SK-N-SH treated with all-trans-retinoic acid at 6 μM for 48 hours (cell line): Measurements from ENCODE around the gene MIER3.

Experiments used
- ATAC-seq: fragments of 200-7000 bp; cut with Tn5 transposase; 3 replicates; pipeline ENCODE4 v1.9.1; 2020; ENCODE audit warnings: mild to moderate bottlenecking, moderate library complexity
- ARNTL ChIP-seq: fragments of 450-650 bp; formaldehyde crosslinking; IDR thresholded peaks from 2 replicates; pipeline ENCODE4 v1.5.0; 2020; ENCODE audit warnings: low read depth, mild to moderate bottlenecking, moderate library complexity, borderline replicate concordance
- CSDC2 ChIP-seq: fragments of 250-450 bp; sonication (Bioruptor Pico); IDR thresholded peaks from 2 replicates; pipeline ENCODE4 v1.5.0; 2020; ENCODE audit warnings: mild to moderate bottlenecking, moderate library complexity
- ESRRG ChIP-seq: fragments of 250-450 bp; sonication (Bioruptor Pico); IDR thresholded peaks from 2 replicates; pipeline ENCODE4 v1.6.1; 2021; ENCODE audit warnings: mild to moderate bottlenecking
- GLIS3 ChIP-seq: fragments of 250-450 bp; sonication (Bioruptor Pico); IDR thresholded peaks from 2 replicates; pipeline ENCODE4 v1.5.0; 2020; ENCODE audit warnings: mild to moderate bottlenecking, moderate library complexity
- ISL1 ChIP-seq: fragments of 250-450 bp; sonication (Bioruptor Pico); IDR thresholded peaks from 2 replicates; pipeline ENCODE4 v2.1.2; 2022; ENCODE audit warnings: mild to moderate bottlenecking, moderate library complexity
- OSR1 ChIP-seq: fragments of 250-450 bp; sonication (Bioruptor Pico); IDR thresholded peaks from 2 replicates; pipeline ENCODE4 v1.8.0; 2022; ENCODE audit warnings: moderate library complexity, mild to moderate bottlenecking, inconsistent platforms
- PPARA ChIP-seq: fragments of 250-450 bp; sonication (Bioruptor Pico); IDR thresholded peaks from 2 replicates; pipeline ENCODE4 v1.5.0; 2020; ENCODE audit warnings: mild to moderate bottlenecking, borderline replicate concordance
- TOX ChIP-seq: fragments of 250-450 bp; sonication (Bioruptor Pico); IDR thresholded peaks from 2 replicates; pipeline ENCODE4 v1.8.0; 2021; ENCODE audit warnings: mild to moderate bottlenecking, moderate library complexity, borderline replicate concordance
- ZC3H10 ChIP-seq: fragments of 250-450 bp; sonication (Bioruptor Pico); IDR thresholded peaks from 2 replicates; pipeline ENCODE4 v1.5.1; 2021; ENCODE audit warnings: mild to moderate bottlenecking, moderate library complexity
- ZFP30 ChIP-seq: fragments of 450-650 bp; formaldehyde crosslinking; IDR thresholded peaks from 2 replicates; pipeline ENCODE4 v1.5.0; 2022; ENCODE audit warnings: mild to moderate bottlenecking, moderate library complexity
- ZNF70 ChIP-seq: fragments of 450-650 bp; formaldehyde crosslinking; IDR thresholded peaks from 2 replicates; pipeline ENCODE4 v1.5.0; 2020; ENCODE audit warnings: mild to moderate bottlenecking, moderate library complexity
- ZNF8 ChIP-seq: fragments of 450-650 bp; formaldehyde crosslinking; IDR thresholded peaks from 2 replicates; pipeline ENCODE4 v1.5.0; 2020; ENCODE audit warnings: mild to moderate bottlenecking, moderate library complexity
- TF ChIP-seq, protein P1 (sequence below): fragments of 250-450 bp; sonication (Bioruptor Pico); IDR thresholded peaks from 2 replicates; pipeline ENCODE4 v1.5.0; 2020; ENCODE audit warnings: mild to moderate bottlenecking, moderate library complexity
- TF ChIP-seq, protein P2 (sequence below): fragments of 250-450 bp; sonication (Bioruptor Pico); IDR thresholded peaks from 2 replicates; pipeline ENCODE4 v1.8.0; 2021; ENCODE audit warnings: low read depth, mild to moderate bottlenecking, moderate library complexity, borderline replicate concordance
- TF ChIP-seq, protein P3 (sequence below): fragments of 250-450 bp; sonication (Bioruptor Pico); IDR thresholded peaks from 2 replicates; pipeline ENCODE4 v1.5.1; 2021; ENCODE audit warnings: mild to moderate bottlenecking, moderate library complexity

MIER3 gene

GRCh38 chr5:56959326-56959725 is 7.4 kb upstream of the MIER3 start:
- TF ChIP-seq, protein P1, sequence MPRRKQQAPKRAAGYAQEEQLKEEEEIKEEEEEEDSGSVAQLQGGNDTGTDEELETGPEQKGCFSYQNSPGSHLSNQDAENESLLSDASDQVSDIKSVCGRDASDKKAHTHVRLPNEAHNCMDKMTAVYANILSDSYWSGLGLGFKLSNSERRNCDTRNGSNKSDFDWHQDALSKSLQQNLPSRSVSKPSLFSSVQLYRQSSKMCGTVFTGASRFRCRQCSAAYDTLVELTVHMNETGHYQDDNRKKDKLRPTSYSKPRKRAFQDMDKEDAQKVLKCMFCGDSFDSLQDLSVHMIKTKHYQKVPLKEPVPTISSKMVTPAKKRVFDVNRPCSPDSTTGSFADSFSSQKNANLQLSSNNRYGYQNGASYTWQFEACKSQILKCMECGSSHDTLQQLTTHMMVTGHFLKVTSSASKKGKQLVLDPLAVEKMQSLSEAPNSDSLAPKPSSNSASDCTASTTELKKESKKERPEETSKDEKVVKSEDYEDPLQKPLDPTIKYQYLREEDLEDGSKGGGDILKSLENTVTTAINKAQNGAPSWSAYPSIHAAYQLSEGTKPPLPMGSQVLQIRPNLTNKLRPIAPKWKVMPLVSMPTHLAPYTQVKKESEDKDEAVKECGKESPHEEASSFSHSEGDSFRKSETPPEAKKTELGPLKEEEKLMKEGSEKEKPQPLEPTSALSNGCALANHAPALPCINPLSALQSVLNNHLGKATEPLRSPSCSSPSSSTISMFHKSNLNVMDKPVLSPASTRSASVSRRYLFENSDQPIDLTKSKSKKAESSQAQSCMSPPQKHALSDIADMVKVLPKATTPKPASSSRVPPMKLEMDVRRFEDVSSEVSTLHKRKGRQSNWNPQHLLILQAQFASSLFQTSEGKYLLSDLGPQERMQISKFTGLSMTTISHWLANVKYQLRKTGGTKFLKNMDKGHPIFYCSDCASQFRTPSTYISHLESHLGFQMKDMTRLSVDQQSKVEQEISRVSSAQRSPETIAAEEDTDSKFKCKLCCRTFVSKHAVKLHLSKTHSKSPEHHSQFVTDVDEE: no peak
- no peak for TF ChIP-seq OSR1 (CRISPR knock-in tag)
- TF ChIP-seq ZNF8 (CRISPR knock-in tag): no peak
- no peak for TF ChIP-seq ZNF70 (CRISPR knock-in tag)
- no peak for TF ChIP-seq ISL1 (CRISPR knock-in tag)
- TF ChIP-seq ZC3H10: no peak
- TF ChIP-seq, all 23 proteins: peak for 0
- no peak for ATAC-seq

DNA sequence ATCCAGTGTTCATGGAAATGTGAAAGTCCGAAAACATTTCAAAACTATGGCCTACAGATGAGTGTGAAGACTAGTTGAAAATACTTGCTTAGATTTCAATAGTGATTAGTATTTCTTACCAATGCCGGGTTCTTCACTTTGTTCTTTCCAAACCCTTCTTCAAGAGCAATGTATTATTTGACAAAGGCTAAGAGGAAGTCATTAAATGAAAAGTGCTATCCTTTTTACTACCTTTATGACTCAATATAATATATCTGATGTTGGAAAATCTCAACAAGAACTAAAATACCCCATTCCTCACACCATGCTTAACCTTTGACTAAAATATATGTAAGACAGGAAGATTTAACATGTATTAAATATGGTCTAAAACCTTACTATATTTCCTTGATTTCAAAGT is 6.7 kb upstream of the MIER3 start:
- no peak for ATAC-seq
- TF ChIP-seq, protein P2, sequence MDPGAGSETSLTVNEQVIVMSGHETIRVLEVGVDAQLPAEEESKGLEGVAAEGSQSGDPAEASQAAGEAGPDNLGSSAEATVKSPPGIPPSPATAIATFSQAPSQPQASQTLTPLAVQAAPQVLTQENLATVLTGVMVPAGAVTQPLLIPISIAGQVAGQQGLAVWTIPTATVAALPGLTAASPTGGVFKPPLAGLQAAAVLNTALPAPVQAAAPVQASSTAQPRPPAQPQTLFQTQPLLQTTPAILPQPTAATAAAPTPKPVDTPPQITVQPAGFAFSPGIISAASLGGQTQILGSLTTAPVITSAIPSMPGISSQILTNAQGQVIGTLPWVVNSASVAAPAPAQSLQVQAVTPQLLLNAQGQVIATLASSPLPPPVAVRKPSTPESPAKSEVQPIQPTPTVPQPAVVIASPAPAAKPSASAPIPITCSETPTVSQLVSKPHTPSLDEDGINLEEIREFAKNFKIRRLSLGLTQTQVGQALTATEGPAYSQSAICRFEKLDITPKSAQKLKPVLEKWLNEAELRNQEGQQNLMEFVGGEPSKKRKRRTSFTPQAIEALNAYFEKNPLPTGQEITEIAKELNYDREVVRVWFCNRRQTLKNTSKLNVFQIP (CRISPR knock-in tag): no peak
- TF ChIP-seq ZNF70 (CRISPR knock-in tag) (no peak), ZFP30 (no peak)

DNA sequence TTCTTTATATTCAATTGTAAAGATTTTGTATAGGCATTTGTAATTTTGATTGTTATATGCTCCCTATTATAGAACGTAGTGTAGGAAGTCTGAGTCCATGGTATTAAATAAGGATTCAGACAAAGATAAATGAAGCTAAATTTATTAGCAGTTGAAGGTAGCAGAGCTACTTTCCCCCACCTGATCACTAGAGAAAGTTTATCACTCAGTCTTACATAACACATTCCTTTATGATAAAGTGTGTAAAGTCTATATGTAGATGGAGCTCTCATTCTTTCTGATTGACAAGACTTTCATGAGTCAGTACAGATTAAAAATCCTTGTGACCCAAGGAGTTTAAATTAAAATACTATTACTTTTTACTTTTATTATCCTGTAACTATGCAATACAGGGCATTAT is 2.3 kb upstream of the MIER3 start:
- no peak for TF ChIP-seq ZC3H10
- TF ChIP-seq ESRRG (CRISPR knock-in tag): no peak
- TF ChIP-seq, protein P1: no peak
- TF ChIP-seq CSDC2 (CRISPR knock-in tag): no peak
- ATAC-seq: no peak

DNA sequence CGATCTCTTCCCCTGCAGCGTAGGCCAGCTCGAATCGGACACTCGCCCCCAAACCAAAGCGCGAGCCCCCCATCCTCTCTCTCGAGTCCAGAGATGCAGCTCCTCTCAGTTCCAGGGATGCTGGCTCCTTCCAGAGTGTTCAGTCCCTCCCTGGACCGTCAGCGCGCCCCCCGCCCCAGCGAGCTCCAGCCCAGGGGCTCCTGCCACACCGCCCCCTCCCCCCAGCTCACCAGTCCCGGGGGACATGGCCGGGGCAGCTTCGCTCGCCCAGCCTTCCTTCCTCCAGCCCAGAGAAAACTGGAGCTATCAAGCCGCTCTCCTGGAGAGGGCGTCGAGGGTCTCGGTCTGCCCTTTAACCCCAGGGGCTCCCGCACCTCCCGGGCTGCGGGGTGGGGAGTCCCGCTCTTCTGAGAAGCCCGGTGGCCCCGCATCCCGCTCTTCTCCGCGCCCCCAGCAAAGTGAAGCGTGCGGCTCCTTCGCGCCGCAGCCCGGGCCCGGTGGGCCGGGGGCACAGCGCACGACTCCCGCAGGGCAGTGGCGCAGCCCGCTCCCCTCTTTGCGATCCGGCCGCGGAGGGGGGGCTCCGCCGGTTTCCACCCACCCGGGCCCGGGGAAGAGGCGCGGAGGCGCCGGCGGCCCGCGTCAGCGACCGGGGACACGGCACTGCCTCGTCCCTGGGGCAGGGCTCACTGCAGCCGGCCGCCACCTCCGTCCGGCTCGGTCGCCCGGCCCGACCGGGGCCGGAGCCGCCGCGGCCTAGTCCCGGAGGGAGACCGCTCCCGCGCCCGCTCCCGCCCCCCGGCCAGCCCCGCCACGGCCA is 587 bp downstream of the MIER3 start:
- peak; percentile 42 for ATAC-seq
- TF ChIP-seq ESRRG (CRISPR knock-in tag) (no peak), TOX (CRISPR knock-in tag) (no peak), OSR1 (CRISPR knock-in tag) (no peak), ZNF8 (CRISPR knock-in tag) (no peak), ARNTL (CRISPR knock-in tag) (no peak), PPARA (CRISPR knock-in tag) (no peak), CSDC2 (CRISPR knock-in tag) (no peak), GLIS3 (no peak), ZNF70 (CRISPR knock-in tag) (no peak)
- TF ChIP-seq, protein P2 (CRISPR knock-in tag): no peak
- TF ChIP-seq, protein P3, sequence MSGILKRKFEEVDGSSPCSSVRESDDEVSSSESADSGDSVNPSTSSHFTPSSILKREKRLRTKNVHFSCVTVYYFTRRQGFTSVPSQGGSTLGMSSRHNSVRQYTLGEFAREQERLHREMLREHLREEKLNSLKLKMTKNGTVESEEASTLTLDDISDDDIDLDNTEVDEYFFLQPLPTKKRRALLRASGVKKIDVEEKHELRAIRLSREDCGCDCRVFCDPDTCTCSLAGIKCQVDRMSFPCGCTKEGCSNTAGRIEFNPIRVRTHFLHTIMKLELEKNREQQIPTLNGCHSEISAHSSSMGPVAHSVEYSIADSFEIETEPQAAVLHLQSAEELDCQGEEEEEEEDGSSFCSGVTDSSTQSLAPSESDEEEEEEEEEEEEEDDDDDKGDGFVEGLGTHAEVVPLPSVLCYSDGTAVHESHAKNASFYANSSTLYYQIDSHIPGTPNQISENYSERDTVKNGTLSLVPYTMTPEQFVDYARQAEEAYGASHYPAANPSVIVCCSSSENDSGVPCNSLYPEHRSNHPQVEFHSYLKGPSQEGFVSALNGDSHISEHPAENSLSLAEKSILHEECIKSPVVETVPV: no peak
